Vagina (tissue), 2 donors: ENCODE data around the gene PRSS23.
A peak's percentile ranks its signal among the peaks of the same experiment; 100 is the strongest.

Experiments used
- CTCF ChIP-seq, 3 experiments: fragments of 450-650 bp in 2 of 3; fragments of 200-600 bp in 1 of 3; sonication (generic) in 1 of 3; IDR thresholded peaks; one replicate each; pipeline ENCODE4 v1.5.1; 2017 to 2019; ENCODE audit warnings: antibody characterized with exemption in 3 of 3, mild to moderate bottlenecking in 2 of 3, moderate library complexity in 2 of 3
- POLR2A ChIP-seq, 2 donors: fragments of 450-650 bp; IDR thresholded peaks; one replicate each; pipeline ENCODE4 v1.6.1; 2017; ENCODE audit warnings: antibody characterized with exemption in 2 of 2, mild to moderate bottlenecking in 2 of 2, moderate library complexity in 2 of 2
- POLR2AphosphoS5 ChIP-seq, 2 donors: sonication (generic); formaldehyde crosslinking; IDR thresholded peaks; one replicate each; pipeline ENCODE4 v1.9.0; 2017; ENCODE audit warnings: antibody characterized with exemption in 2 of 2, mild to moderate bottlenecking in 2 of 2, low read depth in 1 of 2; ENCODE audit not compliant: insufficient read depth in 1 of 2

GRCh38 chr11:86814775-86815174 lies 14.4 kb downstream of the PRSS23 start:
- no peak for TF ChIP-seq CTCF (IDR thresholded peaks at IDR 0.05)
- TF ChIP-seq POLR2A (IDR thresholded peaks at IDR 0.05): no peak
- TF ChIP-seq POLR2AphosphoS5 (IDR thresholded peaks at IDR 0.05; ENCODE audit: insufficient read depth in 1 of 2, low read depth in 1 of 2): peak in 1 of 2 donors; percentile 78
